Measurements from ENCODE around the gene SLIT3.

Gene SLIT3

GRCh38 chr5:169132302-169132660 lies 168.7 kb downstream of the SLIT3 start:
- Histone ChIP-seq H3K27ac (ENCODE audit: low read depth, low read length) (no peak overlapping the region), H3F3A (ENCODE audit: control insufficient read depth, insufficient read depth) (no peaks in the 10 kb centered on the region), H4K20me1 (ENCODE audit: control insufficient read depth, insufficient read depth, low read depth, low read length) (no peaks in the 10 kb centered on the region), H3K79me2 (ENCODE audit: control insufficient read depth, low read length) (no peaks in the 10 kb centered on the region), H3K4me3 (ENCODE audit: low read length) (no peak overlapping the region), H3K4me1 (ENCODE audit: control insufficient read depth, low read length) (no peaks in the 10 kb centered on the region), H3K27me3 (ENCODE audit: control insufficient read depth, low read length) (no peaks in the 10 kb centered on the region), H3K4me2 (ENCODE audit: low read length) (no peak overlapping the region), H3K36me3 (ENCODE audit: control insufficient read depth, low read length) (no peaks in the 10 kb centered on the region), H3K9me3 (ENCODE audit: control insufficient read depth, insufficient read depth, low read length) (no peaks in the 10 kb centered on the region), H3K9me2 (replicated peaks; ENCODE audit: control insufficient read depth, low read length) (no peaks in the 10 kb centered on the region)
- TF ChIP-seq CTCF (IDR thresholded peaks at IDR 0.05; ENCODE audit: low read depth, low read length, poor library complexity, severe bottlenecking) (no peak), EZH2phosphoT487 (IDR thresholded peaks at IDR 0.05; ENCODE audit: borderline replicate concordance, low read length) (no peak)

- Histone ChIP-seq H3F3A (ENCODE audit: control insufficient read depth, insufficient read depth) (no peaks in the 10 kb centered on the region), H3K27me3 (ENCODE audit: control insufficient read depth, low read length) (no peaks in the 10 kb centered on the region)
Measured at GRCh38 chr5:169131616-169132301, 169.2 kb downstream of the SLIT3 start.

GRCh38 chr5:169128679-169129078 lies 172.3 kb downstream of the SLIT3 start:
- peaks cover under 1% of the 10 kb centered on the region for H3K27me3 ChIP-seq (ENCODE audit: control insufficient read depth, low read length)
- no peak for TF ChIP-seq EZH2phosphoT487 (IDR thresholded peaks at IDR 0.05; ENCODE audit: borderline replicate concordance, low read length)
- no peak overlapping the region for H3K4me2 ChIP-seq (ENCODE audit: low read length)
- H4K20me1 ChIP-seq (ENCODE audit: control insufficient read depth, insufficient read depth, low read depth, low read length): no peaks in the 10 kb centered on the region
- no peak overlapping the region for H3K4me3 ChIP-seq (ENCODE audit: low read length)
- no peaks in the 10 kb centered on the region for H3F3A ChIP-seq (ENCODE audit: control insufficient read depth, insufficient read depth)
- no peaks in the 10 kb centered on the region for H3K4me1 ChIP-seq (ENCODE audit: control insufficient read depth, low read length)
- H3K79me2 ChIP-seq (ENCODE audit: control insufficient read depth, low read length): no peaks in the 10 kb centered on the region
- no peaks in the 10 kb centered on the region for H3K9me3 ChIP-seq (ENCODE audit: control insufficient read depth, insufficient read depth, low read length)
- no peak overlapping the region for H3K27ac ChIP-seq (ENCODE audit: low read depth, low read length)
- H3K36me3 ChIP-seq (ENCODE audit: control insufficient read depth, low read length): no peaks in the 10 kb centered on the region
- H3K9me2 ChIP-seq (replicated peaks; ENCODE audit: control insufficient read depth, low read length): no peaks in the 10 kb centered on the region

More at GRCh38 chr5:169131616-169132301, 169.2 kb downstream of the SLIT3 start:
- H3K4me3 ChIP-seq (ENCODE audit: low read length): no peak overlapping the region
- H3K79me2 ChIP-seq (ENCODE audit: control insufficient read depth, low read length): no peaks in the 10 kb centered on the region
- no peaks in the 10 kb centered on the region for H4K20me1 ChIP-seq (ENCODE audit: control insufficient read depth, insufficient read depth, low read depth, low read length)
- no peak overlapping the region for H3K4me2 ChIP-seq (ENCODE audit: low read length)
- H3K4me1 ChIP-seq (ENCODE audit: control insufficient read depth, low read length): no peaks in the 10 kb centered on the region
- no peaks in the 10 kb centered on the region for H3K9me3 ChIP-seq (ENCODE audit: control insufficient read depth, insufficient read depth, low read length)
- H3K27ac ChIP-seq (ENCODE audit: low read depth, low read length): no peak overlapping the region
- no peak for TF ChIP-seq CTCF (IDR thresholded peaks at IDR 0.05; ENCODE audit: low read depth, low read length, poor library complexity, severe bottlenecking)
- no peaks in the 10 kb centered on the region for H3K36me3 ChIP-seq (ENCODE audit: control insufficient read depth, low read length)
- no peaks in the 10 kb centered on the region for H3K9me2 ChIP-seq (replicated peaks; ENCODE audit: control insufficient read depth, low read length)

- H3K4me1 ChIP-seq (ENCODE audit: control insufficient read depth, low read length): no peaks in the 10 kb centered on the region
Measured at GRCh38 chr5:169127431-169127830, 173.5 kb downstream of the SLIT3 start.

More at GRCh38 chr5:169127431-169127830, 173.5 kb downstream of the SLIT3 start:
- Histone ChIP-seq H3K36me3 (ENCODE audit: control insufficient read depth, low read length) (no peaks in the 10 kb centered on the region), H3K4me3 (ENCODE audit: low read length) (no peak overlapping the region), H3K79me2 (ENCODE audit: control insufficient read depth, low read length) (no peaks in the 10 kb centered on the region), H4K20me1 (ENCODE audit: control insufficient read depth, insufficient read depth, low read depth, low read length) (no peaks in the 10 kb centered on the region), H3K27ac (ENCODE audit: low read depth, low read length) (no peak overlapping the region), H3K4me2 (ENCODE audit: low read length) (no peak overlapping the region), H3F3A (ENCODE audit: control insufficient read depth, insufficient read depth) (no peaks in the 10 kb centered on the region), H3K27me3 (ENCODE audit: control insufficient read depth, low read length) (peaks cover 3% of the 10 kb centered on the region), H3K9me3 (ENCODE audit: control insufficient read depth, insufficient read depth, low read length) (no peaks in the 10 kb centered on the region), H3K9me2 (replicated peaks; ENCODE audit: control insufficient read depth, low read length) (no peaks in the 10 kb centered on the region)
- TF ChIP-seq CTCF (IDR thresholded peaks at IDR 0.05; ENCODE audit: low read depth, low read length, poor library complexity, severe bottlenecking) (no peak), EZH2phosphoT487 (IDR thresholded peaks at IDR 0.05; ENCODE audit: borderline replicate concordance, low read length) (no peak)

Measured in DOHH2 (cell line).